HepG2 (cell line): Measurements from ENCODE around the gene PRIM2. TPM values are rescaled to one million over a fixed set of nuclear protein-coding genes. Genes with fewer than 3 reads are reported as not detected.
"Not testable (repeated sequence)": the region's sequence is repeated elsewhere in the genome, so short reads cannot be mapped to it uniquely, and the experiment has no call there.

Source experiments
- ATAC-seq: fragments of 200-7000 bp; cut with Tn5 transposase; 3 replicates; pipeline ENCODE4 v1.9.1; 2020; ENCODE audit warnings: mild to moderate bottlenecking, moderate library complexity
- BruUV-seq: library from RNA; stranded (reverse); fragments of 400-500 nt; replicated peaks from 2 replicates; lab custom pipeline; 2021; lab: Mats Ljungman, UMichigan
- CTCF ChIA-PET: fragments of 300-600 bp; formaldehyde crosslinking; extraction: SDS; loops from one replicate; lab custom pipeline; 2021; ENCODE audit warnings: low total read pairs, inconsistent platforms, low intra/inter-chr PET ratio; lab: Yijun Ruan, JAX
- POLR2A ChIA-PET: fragments of 350-600 bp; sonication (Branson Sonifier 250); formaldehyde crosslinking; loops from one replicate; lab custom pipeline; 2020; ENCODE audit warnings: antibody characterized with exemption, inconsistent platforms; lab: Yijun Ruan, JAX
- DNase-seq: peaks from one replicate; pipeline ENCODE4 v3.0.0-alpha.2; 2015; ENCODE audit warnings: low spot score
- FAIRE-seq: peaks from 3 replicates; lab custom pipeline; 2011; peaks lifted over from hg19 to GRCh38; lab: Jason Lieb, UNC
- H2AFZ ChIP-seq: one replicate; pipeline ENCODE4 v1.6.1; 2011; ENCODE audit warnings: low read length, inconsistent platforms
- H3K27ac ChIP-seq: fragments of 300-600 bp; 3 replicates; pipeline ENCODE4 v1.8.0; 2011; ENCODE audit warnings: mixed run types, mild to moderate bottlenecking, mixed read lengths, low read length, inconsistent platforms; ENCODE audit not compliant: insufficient read depth; ENCODE audit errors: extremely low read length
- H3K27me3 ChIP-seq, 2 experiments: fragments of 200-600 bp in 1 of 2; 2 replicates in 1 of 2; 3 replicates in 1 of 2; pipeline versions ENCODE4 v1.6.0 to v1.8.0; 2011; ENCODE audit warnings: low read length in 2 of 2, mild to moderate bottlenecking in 2 of 2, moderate library complexity in 2 of 2, inconsistent platforms in 1 of 2; ENCODE audit not compliant: insufficient read depth in 2 of 2, control insufficient read depth in 1 of 2
- H3K36me3 ChIP-seq, 2 experiments: fragments of 200-600 bp in 1 of 2; replicated peaks in 1 of 2; 2 replicates in 1 of 2; 3 replicates in 1 of 2; pipeline versions ENCODE4 v1.5.1 to v1.8.0; 2011; ENCODE audit warnings: low read length in 2 of 2, inconsistent platforms in 1 of 2; ENCODE audit not compliant: insufficient read depth in 2 of 2, control insufficient read depth in 1 of 2
- H3K4me1 ChIP-seq: 2 replicates; pipeline ENCODE4 v1.5.1; 2012; ENCODE audit warnings: low read length, inconsistent platforms; ENCODE audit not compliant: insufficient read depth
- H3K4me2 ChIP-seq: 2 replicates; pipeline ENCODE4 v1.6.0; 2011; ENCODE audit warnings: low read depth, low read length, inconsistent platforms
- H3K4me3 ChIP-seq, 3 experiments: fragments of 200-600 bp in 1 of 3; sonication (generic), shearing (Covaris generic) in 1 of 3; replicated peaks in 1 of 3; 2 replicates each; pipeline ENCODE4 v1.5.1; 2011 to 2016; ENCODE audit warnings: low read length in 3 of 3, inconsistent platforms in 2 of 3, low read depth in 2 of 3, mild to moderate bottlenecking in 2 of 3, control low read depth in 1 of 3, mixed read lengths in 1 of 3; ENCODE audit not compliant: insufficient read depth in 1 of 3
- H3K79me2 ChIP-seq: one replicate; pipeline ENCODE4 v1.6.1; 2011; ENCODE audit warnings: low read length, inconsistent platforms; ENCODE audit not compliant: insufficient read depth
- H3K9ac ChIP-seq: 2 replicates; pipeline ENCODE4 v1.6.0; 2011; ENCODE audit warnings: mild to moderate bottlenecking, low read depth, low read length, inconsistent platforms; ENCODE audit not compliant: insufficient read depth
- H3K9me3 ChIP-seq: 2 replicates; pipeline ENCODE4 v1.5.1; 2012; ENCODE audit warnings: mild to moderate bottlenecking, low read length
- H4K20me1 ChIP-seq: 2 replicates; pipeline ENCODE4 v1.6.0; 2011; ENCODE audit warnings: inconsistent platforms, mild to moderate bottlenecking, low read length, moderate library complexity; ENCODE audit not compliant: insufficient read depth
- BCL6 ChIP-seq: IDR thresholded peaks from 2 replicates; pipeline ENCODE4 v1.6.1; 2016; ENCODE audit warnings: missing genetic modification reagents, missing compliant biosample characterization
- DPF2 ChIP-seq: sonication (generic); formaldehyde crosslinking; IDR thresholded peaks from 2 replicates; pipeline ENCODE4 v1.4.0; 2020; ENCODE audit warnings: mild to moderate bottlenecking, low read depth, missing genetic modification reagents, borderline replicate concordance
- EHMT2 ChIP-seq: fragments of 200-600 bp; sonication (generic); IDR thresholded peaks from 2 replicates; pipeline ENCODE4 v1.7.0; 2017; ENCODE audit warnings: antibody characterized with exemption, low read depth, low read length, borderline replicate concordance
- FOXK1 ChIP-seq: sonication (generic); formaldehyde crosslinking; IDR thresholded peaks from 2 replicates; pipeline ENCODE4 v1.4.0; 2020; ENCODE audit warnings: low read depth, missing genetic modification reagents, borderline replicate concordance
- FOXK2 ChIP-seq: fragments of 450-650 bp; IDR thresholded peaks from 2 replicates; pipeline ENCODE4 v1.6.1; 2016
- GATAD1 ChIP-seq: IDR thresholded peaks from 2 replicates; pipeline ENCODE4 v1.6.1; 2016; ENCODE audit warnings: missing genetic modification reagents, missing compliant biosample characterization
- HMG20A ChIP-seq: IDR thresholded peaks from 2 replicates; pipeline ENCODE4 v1.6.1; 2016; ENCODE audit warnings: borderline replicate concordance
- HMGXB4 ChIP-seq, 2 experiments: sonication (generic) in 1 of 2; formaldehyde crosslinking in 1 of 2; IDR thresholded peaks; 2 replicates each; pipeline versions ENCODE4 v1.4.0 to v1.6.1; 2018 to 2020; ENCODE audit warnings: missing genetic modification reagents in 2 of 2, borderline replicate concordance in 1 of 2, low read depth in 1 of 2, mild to moderate bottlenecking in 1 of 2, missing biosample characterization in 1 of 2
- HOXA3 ChIP-seq: sonication (generic); formaldehyde crosslinking; IDR thresholded peaks from 2 replicates; pipeline ENCODE4 v1.5.0; 2020; ENCODE audit warnings: missing genetic modification reagents
- MXD4 ChIP-seq: IDR thresholded peaks from 2 replicates; pipeline ENCODE4 v1.6.1; 2016; ENCODE audit warnings: mild to moderate bottlenecking, missing biosample characterization, missing genetic modification reagents
- NFIC ChIP-seq: IDR thresholded peaks from 2 replicates; pipeline ENCODE4 v1.6.1; 2012; ENCODE audit warnings: mild to moderate bottlenecking, low read length, inconsistent platforms
- PHF5A ChIP-seq: IDR thresholded peaks from one replicate; pipeline ENCODE4 v1.6.1; 2018; ENCODE audit warnings: low read depth, missing genetic modification reagents; ENCODE audit not compliant: unreplicated experiment
- PITX1 ChIP-seq: sonication (generic); formaldehyde crosslinking; IDR thresholded peaks from 2 replicates; pipeline ENCODE4 v1.5.1; 2020; ENCODE audit warnings: mild to moderate bottlenecking, missing genetic modification reagents
- RAD21 ChIP-seq: fragments of 450-650 bp; formaldehyde crosslinking; IDR thresholded peaks from 2 replicates; pipeline ENCODE4 v1.5.0; 2020; ENCODE audit warnings: mild to moderate bottlenecking
- SAP130 ChIP-seq: IDR thresholded peaks from 2 replicates; pipeline ENCODE4 v1.6.1; 2016; ENCODE audit warnings: low read depth
- SMYD3 ChIP-seq: sonication (generic); formaldehyde crosslinking; IDR thresholded peaks from 2 replicates; pipeline ENCODE4 v1.8.1; 2023; ENCODE audit warnings: mild to moderate bottlenecking, missing genetic modification reagents
- TCF7 ChIP-seq: sonication (generic); IDR thresholded peaks from 2 replicates; pipeline ENCODE4 v1.6.1; 2016; ENCODE audit warnings: antibody characterized with exemption, low read depth
- TFAP4 ChIP-seq: sonication (generic); IDR thresholded peaks from 2 replicates; pipeline ENCODE4 v1.6.1; 2016; ENCODE audit warnings: low read depth, borderline replicate concordance
- ZNF12 ChIP-seq: sonication (generic); formaldehyde crosslinking; IDR thresholded peaks from 2 replicates; pipeline ENCODE4 v1.5.0; 2020; ENCODE audit warnings: missing genetic modification reagents
- ZNF24 ChIP-seq: fragments of 450-650 bp; IDR thresholded peaks from 2 replicates; pipeline ENCODE4 v1.6.1; 2017; ENCODE audit warnings: antibody characterized with exemption, mild to moderate bottlenecking
- ZNF710 ChIP-seq: sonication (generic); formaldehyde crosslinking; IDR thresholded peaks from 2 replicates; pipeline ENCODE4 v1.5.0; 2020; ENCODE audit warnings: mild to moderate bottlenecking, missing genetic modification reagents, borderline replicate concordance
- WGBS: methylation state at CpG from one replicate; pipeline ENCODE4 v1.1.6; 2017; ENCODE audit warnings: low lambda C conversion rate; 5-methylcytosine and 5-hydroxymethylcytosine counted together
- in situ Hi-C: cut with HindIII; loops from 2 replicates; pipeline ENCODE4 v1.10.0; 2017; ENCODE audit warnings: low pct_unique_long_range_greater_than_20kb; ENCODE audit not compliant: extremely low pct_ligation_motif_present
- intact Hi-C: fragments of 100-400 bp; cut with micrococcal nuclease; formaldehyde crosslinking; loops from one replicate; pipeline ENCODE4 v1.10.0; 2022; ENCODE audit not compliant: unreplicated experiment
- polyA plus RNA-seq, 8 experiments: library from polyadenylated mRNA; depleted of rRNA in 3 of 8; stranded (reverse) in 7 of 8; unstranded in 1 of 8; fragments of >200 nt; fragmentation: Illumina TruSeq in 4 of 8; extraction: Trizol in 4 of 8; gene quantifications; 2 replicates each; pipeline versions ENCODE4 v1.2.1 to v1.2.3, GENCODE V29; 2011 to 2016; ENCODE audit warnings: low read depth in 4 of 8, missing spikeins in 1 of 8, mixed read lengths in 1 of 8; ENCODE audit not compliant: insufficient read depth in 1 of 8
- total RNA-seq, 5 experiments: library from RNA; depleted of rRNA; stranded (reverse); fragments of >200 nt; fragmentation: Illumina TruSeq; extraction: Trizol; gene quantifications; 2 replicates each; pipeline ENCODE4 v1.2.3, GENCODE V29; 2016; ENCODE audit warnings: low read depth in 1 of 5

PRIM2 gene
- total and polyA plus RNA-seq, 2 of the 13 experiments (the other 11 are each of a cell fraction or from before 2014, with no cell fraction given), result 8.0 to 52.7 TPM

DNA sequence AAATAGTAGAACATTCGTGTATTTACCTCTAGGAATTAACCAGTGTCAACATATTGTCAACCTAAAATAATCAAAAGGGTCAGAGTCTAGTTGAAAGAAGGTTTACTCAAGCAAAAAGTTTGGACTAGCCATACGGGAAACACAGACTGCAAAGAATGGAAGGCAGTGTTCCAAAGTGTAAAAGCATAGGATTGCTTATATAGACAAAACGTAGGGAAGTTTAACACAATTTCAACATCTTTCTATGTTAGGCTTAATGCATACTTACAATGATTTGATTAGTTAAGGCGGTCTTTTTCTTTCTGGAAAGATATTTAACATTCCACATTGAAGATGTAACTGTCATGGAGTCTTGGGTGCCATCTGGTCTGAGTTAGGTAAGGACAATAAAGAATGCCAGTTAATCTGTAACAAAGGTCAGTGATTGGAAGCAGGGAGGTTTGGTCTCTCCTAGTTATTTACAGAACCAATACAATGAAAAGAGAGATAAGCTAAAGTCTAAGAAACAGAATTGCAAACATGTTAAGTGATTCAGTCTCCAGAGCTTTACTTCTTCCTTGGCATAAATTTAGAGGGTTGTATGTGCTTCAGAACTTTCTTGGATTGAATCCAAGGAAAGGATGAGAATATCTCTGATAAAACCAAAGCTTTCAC is 183.1 kb downstream of the PRIM2 start:
- ATAC-seq, result peak; percentile 93
- H3K4me1 ChIP-seq, result peaks cover 58% of the 10 kb centered on the region
- TF ChIP-seq HOXA3 (CRISPR knock-in tag) (peak; percentile 15; the same call in 1 of the 2 replicates), SMYD3 (peak; percentile 74; the same call in 1 of the 2 replicates), FOXK1 (CRISPR knock-in tag) (0 out of 2 replicates have a peak, but pooled peaks have one; percentile 19), ZNF12 (CRISPR knock-in tag) (0 out of 2 replicates have a peak, but pooled peaks have one; percentile 15), PITX1 (CRISPR knock-in tag) (peak; percentile 82), DPF2 (peak; percentile 78), MXD4 (peak; percentile 50; the same call in 1 of the 2 replicates), TFAP4 (peak; percentile 48; the same call in 1 of the 2 replicates), NFIC (peak; percentile 82; the same call in 1 of the 2 replicates), SAP130 (peak; percentile 57), PHF5A (CRISPR knock-in tag) (peak; percentile 88), BCL6 (peak; percentile 96), FOXK2 (peak; percentile 69), ZNF24 (0 out of 2 replicates have a peak, but pooled peaks have one; percentile 15), RAD21 (CRISPR knock-in tag) (0 out of 2 replicates have a peak, but pooled peaks have one; percentile 15), EHMT2 (peak; percentile 94; the same call in 1 of the 2 replicates), TCF7 (peak; percentile 44; the same call in 1 of the 2 replicates), HMGXB4 (CRISPR knock-in tag; IDR thresholded peaks at IDR 0.05; ENCODE audit: borderline replicate concordance in 1 of 2, low read depth in 1 of 2) (peak in 1 of 2 experiments; percentile 23; a peak in 2 of 4 replicates), GATAD1 (CRISPR knock-in tag) (peak; percentile 36; the same call in 1 of the 2 replicates), ZNF710 (peak; percentile 30; the same call in 1 of the 2 replicates), HMG20A (CRISPR knock-in tag) (peak; percentile 68)

More for the DNA sequence above, 183.1 kb downstream of the PRIM2 start:
- POLR2A ChIA-PET, H3K27me3 ChIP-seq, H2AFZ ChIP-seq, H3K9me3 ChIP-seq, H3K79me2 ChIP-seq, H4K20me1 ChIP-seq, in situ Hi-C loops, intact Hi-C loops, CTCF ChIA-PET, H3K36me3 ChIP-seq: not testable (repeated sequence)
- FAIRE-seq (peak; percentile 73), DNase-seq (peak; percentile 98)
- whole genome bisulfite sequencing, result under 1% methylated on average over 4 of the region's 4 CpGs
- peak overlapping the region; percentile 57 for H3K4me2 ChIP-seq
- peak overlapping the region; percentile 4 to 22 (median 20); a peak in 4 of 6 replicates for H3K4me3 ChIP-seq
- BruUV-seq, result TSS peak; percentile 72
- peak overlapping the region; percentile 18; the same call in 1 of the 2 replicates for H3K9ac ChIP-seq
- H3K27ac ChIP-seq, result peak overlapping the region; percentile 84
